ENCODE results near the gene ATP10A. TPM values are rescaled to one million over a fixed set of nuclear protein-coding genes. Genes with fewer than 3 reads are reported as not detected.
"Not testable (repeated sequence)": the region's sequence is repeated elsewhere in the genome, so short reads cannot be mapped to it uniquely, and the experiment has no call there.

ATP10A gene
- total RNA-seq, 1 donor = 1.3 TPM

GRCh38 chr15:25860885-25861866, 2.0 kb downstream of the ATP10A start:
- no peak for TF ChIP-seq CTCF (IDR thresholded peaks at IDR 0.05; ENCODE audit: insufficient read depth, low read depth, low read length)
- DNase-seq (ENCODE audit: low read depth) = no peak
- no peak overlapping the region for H3K4me3 ChIP-seq (ENCODE audit: low read depth, low read length)

GRCh38 chr15:25859838-25860645, 3.1 kb downstream of the ATP10A start:
- TF ChIP-seq CTCF (IDR thresholded peaks at IDR 0.05; ENCODE audit: insufficient read depth, low read depth, low read length) = no peak
- no peak for DNase-seq (ENCODE audit: low read depth)
- H3K4me3 ChIP-seq (ENCODE audit: low read depth, low read length) = no peak overlapping the region

- no peak for TF ChIP-seq CTCF (IDR thresholded peaks at IDR 0.05; ENCODE audit: insufficient read depth, low read depth, low read length)
- no peak for DNase-seq (ENCODE audit: low read depth)
These were observed 4.0 kb downstream of the ATP10A start for GRCh38 chr15:25858952-25859760.

GRCh38 chr15:25856059-25856458, 7.1 kb downstream of the ATP10A start:
- DNase-seq (ENCODE audit: low read depth); H3K4me3 ChIP-seq (ENCODE audit: low read depth, low read length): not testable (repeated sequence)

More at GRCh38 chr15:25858952-25859760, 4.0 kb downstream of the ATP10A start:
- H3K4me3 ChIP-seq (ENCODE audit: low read depth, low read length) = no peak overlapping the region

- no peak for DNase-seq (ENCODE audit: low read depth)
- TF ChIP-seq CTCF (IDR thresholded peaks at IDR 0.05; ENCODE audit: insufficient read depth, low read depth, low read length) = no peak
- H3K4me3 ChIP-seq (ENCODE audit: low read depth, low read length) = no peak overlapping the region
These were observed 10.2 kb downstream of the ATP10A start for GRCh38 chr15:25852661-25853524.

- H3K4me3 ChIP-seq (ENCODE audit: low read depth, low read length) = no peak overlapping the region
- DNase-seq (ENCODE audit: low read depth) = no peak
- no peak for TF ChIP-seq CTCF (IDR thresholded peaks at IDR 0.05; ENCODE audit: insufficient read depth, low read depth, low read length)
These were observed 11.1 kb downstream of the ATP10A start for GRCh38 chr15:25852027-25852426.

All from fibroblast of villous mesenchyme (primary cell).